ENCODE results near the gene ACAA1.

ACAA1 gene

DNA sequence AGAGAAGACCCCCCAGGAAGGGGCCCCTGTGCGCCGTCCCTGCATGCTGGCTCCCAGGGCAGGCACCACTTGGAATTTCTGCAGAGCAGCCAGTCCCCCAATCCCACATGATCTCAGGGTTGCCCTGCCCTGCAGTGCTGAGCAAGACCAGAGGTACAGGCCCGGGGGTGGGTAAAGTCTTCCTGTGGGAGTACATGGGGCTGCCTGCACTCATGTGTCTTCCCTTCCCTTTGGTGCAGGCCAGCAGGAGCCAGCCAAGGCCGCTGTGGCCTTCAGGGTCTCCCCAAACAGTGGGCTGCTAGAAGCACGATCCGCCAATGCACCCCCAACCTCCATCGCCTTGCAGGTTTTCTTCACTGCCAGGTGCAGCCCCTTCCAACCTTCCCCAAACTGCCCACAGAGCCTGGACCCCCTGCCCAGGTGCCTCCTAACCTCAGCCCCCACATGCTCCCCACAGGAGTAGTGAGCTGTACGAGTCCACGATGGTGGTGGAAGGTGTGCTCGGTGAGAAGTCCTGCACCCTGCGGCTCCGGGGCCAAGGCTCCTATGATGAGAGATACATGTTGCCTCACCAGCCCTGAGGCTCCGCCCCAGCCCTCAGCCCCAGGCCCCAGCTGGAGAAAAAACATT, 15.0 kb downstream of the ACAA1 start:
- Histone ChIP-seq H3K4me3 (ENCODE audit: low read length) (no peak overlapping the region), H3K27me3 (replicated peaks; ENCODE audit: control insufficient read depth, insufficient read depth, low read length) (no peaks in the 10 kb centered on the region), H3K9ac (ENCODE audit: low read length) (no peak overlapping the region), H3K9me3 (ENCODE audit: control insufficient read depth, low read length) (no peaks in the 10 kb centered on the region), H3K36me3 (ENCODE audit: control insufficient read depth, insufficient read depth, low read length, severe bottlenecking) (peaks cover 67% of the 10 kb centered on the region), H3K4me1 (ENCODE audit: control insufficient read depth, insufficient read depth, low read length) (no peaks in the 10 kb centered on the region)
- DNase-seq (ENCODE audit: low read depth), result no peak

DNA sequence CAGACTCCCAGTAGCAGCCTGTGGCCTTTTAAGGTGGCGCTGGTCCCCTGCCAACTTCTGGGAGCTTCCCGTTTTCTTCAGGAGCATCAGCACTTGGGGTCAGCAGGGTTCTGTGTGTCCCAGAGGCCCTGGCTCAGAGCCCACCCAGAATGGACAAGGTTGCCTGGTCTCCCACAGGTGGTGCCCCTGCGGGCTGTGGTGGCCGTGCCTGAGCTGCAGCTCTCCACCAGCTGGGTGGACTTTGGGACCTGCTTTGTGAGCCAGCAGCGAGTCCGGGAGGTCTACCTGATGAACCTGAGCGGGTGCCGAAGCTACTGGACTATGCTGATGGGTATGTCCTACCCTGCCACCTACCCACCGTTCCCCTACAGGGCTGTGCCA, 15.5 kb downstream of the ACAA1 start:
- Histone ChIP-seq H3K27me3 (replicated peaks; ENCODE audit: control insufficient read depth, insufficient read depth, low read length) (no peaks in the 10 kb centered on the region), H3K36me3 (ENCODE audit: control insufficient read depth, insufficient read depth, low read length, severe bottlenecking) (peaks cover 62% of the 10 kb centered on the region), H3K4me1 (ENCODE audit: control insufficient read depth, insufficient read depth, low read length) (no peaks in the 10 kb centered on the region), H3K9ac (ENCODE audit: low read length) (no peak overlapping the region), H3K9me3 (ENCODE audit: control insufficient read depth, low read length) (no peaks in the 10 kb centered on the region), H3K4me3 (ENCODE audit: low read length) (no peak overlapping the region)
- DNase-seq (ENCODE audit: low read depth), result no peak

DNA sequence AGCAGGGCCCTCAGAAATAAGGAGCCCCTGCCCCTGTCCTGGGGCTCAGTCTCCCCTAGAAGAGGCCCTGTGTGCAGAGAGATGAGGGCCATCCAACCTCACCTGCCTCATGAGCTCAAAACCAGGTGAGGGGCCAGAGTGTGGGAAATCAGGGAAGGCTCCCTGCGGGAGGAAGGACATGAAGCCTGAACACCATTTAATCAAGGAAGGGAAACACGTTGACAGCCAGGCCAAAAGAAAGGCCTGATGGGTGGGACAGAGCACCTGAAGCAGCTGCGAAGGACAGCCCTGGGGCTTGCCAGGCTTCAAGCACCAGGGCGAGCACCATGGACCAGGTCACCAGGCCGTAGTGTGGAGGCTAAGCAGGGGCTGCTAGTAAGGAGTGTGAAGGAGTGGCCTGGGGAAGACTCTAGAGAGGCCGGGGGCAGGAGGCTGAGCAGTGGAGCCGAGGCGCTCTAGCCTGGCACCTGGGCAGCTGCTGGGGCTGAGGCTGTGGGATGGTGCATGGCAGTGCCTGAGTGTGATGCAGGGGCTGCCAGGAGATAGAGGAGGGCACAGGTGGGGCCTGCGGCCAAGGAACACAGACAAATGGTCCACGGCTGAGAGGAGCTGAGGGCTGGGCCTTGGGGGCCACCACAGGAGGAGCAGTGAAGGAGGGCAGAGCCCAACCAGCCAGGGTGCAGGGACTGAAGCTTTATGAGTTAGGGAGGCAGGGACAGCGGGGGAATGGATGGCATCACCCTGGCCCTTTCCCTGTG, 16.1 kb downstream of the ACAA1 start:
- H3K4me3 ChIP-seq (ENCODE audit: low read length), result no peak overlapping the region
- no peaks in the 10 kb centered on the region for H3K9me3 ChIP-seq (ENCODE audit: control insufficient read depth, low read length)
- no peak overlapping the region for H3K9ac ChIP-seq (ENCODE audit: low read length)
- DNase-seq (ENCODE audit: low read depth), result no peak
- peaks cover 57% of the 10 kb centered on the region for H3K36me3 ChIP-seq (ENCODE audit: control insufficient read depth, insufficient read depth, low read length, severe bottlenecking)
- no peaks in the 10 kb centered on the region for H3K4me1 ChIP-seq (ENCODE audit: control insufficient read depth, insufficient read depth, low read length)
- H3K27me3 ChIP-seq (replicated peaks; ENCODE audit: control insufficient read depth, insufficient read depth, low read length), result no peaks in the 10 kb centered on the region

DNA sequence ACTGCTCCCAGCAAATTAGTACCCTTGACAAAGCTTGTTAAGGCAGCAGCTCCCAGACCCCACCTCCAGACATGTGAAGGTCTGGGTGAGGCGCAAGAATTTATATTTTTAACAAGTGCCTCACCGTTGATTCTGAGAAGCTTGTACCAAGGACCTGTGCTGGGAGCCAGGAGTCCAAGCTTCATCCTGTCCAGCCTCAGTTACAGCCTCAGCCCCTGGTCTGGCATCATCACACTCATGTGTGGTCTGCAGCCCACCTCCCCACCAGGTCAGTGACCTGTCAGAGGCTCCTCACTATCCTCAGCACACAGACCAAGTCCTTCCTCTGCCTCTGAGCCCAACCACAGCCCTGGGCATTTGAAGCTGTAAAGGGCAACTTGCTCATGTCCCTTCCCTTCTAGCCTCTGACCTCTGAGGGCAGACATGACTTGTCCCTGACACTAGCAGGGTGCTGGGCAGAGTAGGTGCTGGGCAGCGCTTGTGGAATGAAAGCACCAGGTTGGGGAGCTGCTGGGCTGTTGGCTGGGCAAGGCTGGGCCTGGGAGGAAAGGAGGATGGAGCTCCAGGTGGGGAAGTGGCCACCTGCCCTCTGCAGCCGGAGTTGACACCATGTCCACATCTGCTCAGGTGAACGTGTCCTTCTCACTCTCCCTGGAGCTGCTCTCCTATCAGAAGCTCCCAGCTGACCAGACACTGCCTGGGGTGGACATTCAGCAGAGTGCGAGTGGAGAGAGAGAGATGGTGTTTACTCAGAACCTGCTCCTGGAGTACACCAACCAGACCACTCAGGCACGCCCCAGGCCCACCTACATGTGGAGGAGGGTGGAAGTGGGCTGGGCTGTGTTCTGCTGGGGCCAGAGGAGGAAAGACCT, 16.9 kb downstream of the ACAA1 start:
- no peaks in the 10 kb centered on the region for H3K9me3 ChIP-seq (ENCODE audit: control insufficient read depth, low read length)
- no peak overlapping the region for H3K4me3 ChIP-seq (ENCODE audit: low read length)
- no peaks in the 10 kb centered on the region for H3K4me1 ChIP-seq (ENCODE audit: control insufficient read depth, insufficient read depth, low read length)
- H3K36me3 ChIP-seq (ENCODE audit: control insufficient read depth, insufficient read depth, low read length, severe bottlenecking), result peaks cover 48% of the 10 kb centered on the region
- no peak overlapping the region for H3K9ac ChIP-seq (ENCODE audit: low read length)
- DNase-seq (ENCODE audit: low read depth), result no peak
- peaks cover 6% of the 10 kb centered on the region for H3K27me3 ChIP-seq (replicated peaks; ENCODE audit: control insufficient read depth, insufficient read depth, low read length)

GRCh38 chr3:38119248-38119544, 17.7 kb downstream of the ACAA1 start:
- H3K9ac ChIP-seq (ENCODE audit: low read length), result no peak overlapping the region
- H3K9me3 ChIP-seq (ENCODE audit: control insufficient read depth, low read length), result no peaks in the 10 kb centered on the region
- H3K36me3 ChIP-seq (ENCODE audit: control insufficient read depth, insufficient read depth, low read length, severe bottlenecking), result peaks cover 40% of the 10 kb centered on the region
- DNase-seq (ENCODE audit: low read depth), result no peak
- H3K4me1 ChIP-seq (ENCODE audit: control insufficient read depth, insufficient read depth, low read length), result no peaks in the 10 kb centered on the region
- peaks cover 9% of the 10 kb centered on the region for H3K27me3 ChIP-seq (replicated peaks; ENCODE audit: control insufficient read depth, insufficient read depth, low read length)
- no peak overlapping the region for H3K4me3 ChIP-seq (ENCODE audit: low read length)

DNA sequence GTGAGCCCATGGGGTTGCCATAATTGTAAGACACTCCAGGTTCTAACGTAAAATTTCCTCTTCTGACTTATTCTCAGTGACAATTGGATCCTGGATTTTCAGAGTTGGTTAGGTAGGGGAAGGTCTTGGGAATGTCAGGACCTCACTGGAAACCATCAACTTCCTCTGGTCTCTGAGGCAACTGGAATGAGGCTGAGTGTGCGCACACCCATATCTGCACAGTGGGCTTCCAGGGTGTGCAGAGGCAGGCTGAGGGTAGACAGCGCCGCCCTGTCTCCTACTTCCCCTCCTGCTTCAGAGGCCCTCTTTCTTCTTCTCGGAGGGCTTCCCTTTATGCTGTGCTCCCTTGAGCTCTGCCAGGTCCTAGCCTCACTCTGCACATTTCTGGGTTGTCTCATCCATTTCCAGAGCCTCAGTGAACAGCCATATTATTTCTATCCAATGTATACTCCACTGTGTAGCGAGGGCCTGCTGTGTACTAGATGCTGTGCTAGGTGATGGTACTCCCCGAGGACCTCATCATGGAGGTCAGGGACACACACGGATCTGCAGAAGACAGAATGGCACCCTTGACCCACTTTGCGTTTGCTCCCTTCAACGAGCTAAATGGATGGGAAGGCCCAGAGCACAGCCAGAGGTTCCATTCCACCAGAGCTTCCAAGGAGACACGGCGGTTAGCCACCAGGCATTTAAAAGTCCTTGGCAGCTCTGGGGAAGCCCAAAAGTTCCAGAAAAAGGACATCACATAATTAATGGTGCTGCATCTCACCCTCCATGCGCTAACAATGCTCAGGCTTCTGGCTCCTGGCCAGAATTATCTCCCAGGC, 18.3 kb downstream of the ACAA1 start:
- H3K4me1 ChIP-seq (ENCODE audit: control insufficient read depth, insufficient read depth, low read length), result no peaks in the 10 kb centered on the region
- peaks cover 36% of the 10 kb centered on the region for H3K36me3 ChIP-seq (ENCODE audit: control insufficient read depth, insufficient read depth, low read length, severe bottlenecking)
- H3K9ac ChIP-seq (ENCODE audit: low read length), result no peak overlapping the region
- no peak overlapping the region for H3K4me3 ChIP-seq (ENCODE audit: low read length)
- no peak for DNase-seq (ENCODE audit: low read depth)
- H3K9me3 ChIP-seq (ENCODE audit: control insufficient read depth, low read length), result no peaks in the 10 kb centered on the region
- peaks cover 9% of the 10 kb centered on the region for H3K27me3 ChIP-seq (replicated peaks; ENCODE audit: control insufficient read depth, insufficient read depth, low read length)

GRCh38 chr3:38117748-38118420, 19.0 kb downstream of the ACAA1 start:
- Histone ChIP-seq H3K27me3 (replicated peaks; ENCODE audit: control insufficient read depth, insufficient read depth, low read length) (peaks cover 9% of the 10 kb centered on the region), H3K9ac (ENCODE audit: low read length) (no peak overlapping the region), H3K4me1 (ENCODE audit: control insufficient read depth, insufficient read depth, low read length) (no peaks in the 10 kb centered on the region), H3K9me3 (ENCODE audit: control insufficient read depth, low read length) (no peaks in the 10 kb centered on the region), H3K36me3 (ENCODE audit: control insufficient read depth, insufficient read depth, low read length, severe bottlenecking) (peaks cover 29% of the 10 kb centered on the region), H3K4me3 (ENCODE audit: low read length) (no peak overlapping the region)
- peak; percentile 49 for DNase-seq (ENCODE audit: low read depth)

- H3K27me3 ChIP-seq (replicated peaks; ENCODE audit: control insufficient read depth, insufficient read depth, low read length), result peaks cover 9% of the 10 kb centered on the region
- no peak for DNase-seq (ENCODE audit: low read depth)
- H3K9ac ChIP-seq (ENCODE audit: low read length), result no peak overlapping the region
- H3K9me3 ChIP-seq (ENCODE audit: control insufficient read depth, low read length), result no peaks in the 10 kb centered on the region
- H3K4me3 ChIP-seq (ENCODE audit: low read length), result no peak overlapping the region
- H3K4me1 ChIP-seq (ENCODE audit: control insufficient read depth, insufficient read depth, low read length), result no peaks in the 10 kb centered on the region
- H3K36me3 ChIP-seq (ENCODE audit: control insufficient read depth, insufficient read depth, low read length, severe bottlenecking), result peaks cover 23% of the 10 kb centered on the region
Observed at GRCh38 chr3:38117163-38117716, 19.7 kb downstream of the ACAA1 start.

GRCh38 chr3:38116471-38117162, 20.3 kb downstream of the ACAA1 start:
- Histone ChIP-seq H3K4me1 (ENCODE audit: control insufficient read depth, insufficient read depth, low read length) (no peaks in the 10 kb centered on the region), H3K9ac (ENCODE audit: low read length) (no peak overlapping the region), H3K4me3 (ENCODE audit: low read length) (no peak overlapping the region), H3K9me3 (ENCODE audit: control insufficient read depth, low read length) (no peaks in the 10 kb centered on the region), H3K27me3 (replicated peaks; ENCODE audit: control insufficient read depth, insufficient read depth, low read length) (peaks cover 9% of the 10 kb centered on the region), H3K36me3 (ENCODE audit: control insufficient read depth, insufficient read depth, low read length, severe bottlenecking) (peaks cover 16% of the 10 kb centered on the region)
- DNase-seq (ENCODE audit: low read depth), result peak; percentile 2
